Endothelial cell of umbilical vein (primary cell): ENCODE results near the gene LRIT2. TPM values are rescaled to one million over a fixed set of nuclear protein-coding genes. Genes with fewer than 3 reads are reported as not detected.

ENCODE experiments used
- BruUV-seq: library from RNA; stranded (reverse); fragments of 400-500 nt; replicated peaks from 2 replicates; lab custom pipeline; 2021; lab: Mats Ljungman, UMichigan
- CTCF ChIA-PET: fragments of 300-600, 350-600 bp; sonication (Branson Sonifier 250); formaldehyde crosslinking; loops from one replicate; lab custom pipeline; 2021; ENCODE audit warnings: antibody characterized with exemption, inconsistent platforms; lab: Charles Lee
- POLR2A ChIA-PET: fragments of 300-600, 350-600 bp; sonication (Branson Sonifier 250); formaldehyde crosslinking; loops from one replicate; lab custom pipeline; 2021; ENCODE audit warnings: antibody characterized with exemption, inconsistent platforms; lab: Charles Lee
- DNase-seq: peaks from one replicate; pipeline ENCODE4 v3.0.0-alpha.2; 2011; ENCODE audit warnings: low read depth, low spot score
- FAIRE-seq: peaks from 2 replicates; lab custom pipeline; 2011; peaks lifted over from hg19 to GRCh38; lab: Jason Lieb, UNC
- H2AFZ ChIP-seq: 2 replicates; pipeline ENCODE4 v1.6.0; 2012; ENCODE audit warnings: low read depth, low read length, control low read depth, inconsistent platforms
- H3K27ac ChIP-seq: 2 replicates; pipeline ENCODE4 v1.5.1; 2011; ENCODE audit warnings: low read depth, mild to moderate bottlenecking, control low read depth, low read length, moderate library complexity; ENCODE audit not compliant: insufficient read depth
- H3K27me3 ChIP-seq, 2 experiments: 2 replicates each; pipeline versions ENCODE4 v1.6.0 to v1.6.1; 2011; ENCODE audit warnings: low read length in 2 of 2, mixed read lengths in 1 of 2; ENCODE audit not compliant: control insufficient read depth in 2 of 2, insufficient read depth in 2 of 2
- H3K36me3 ChIP-seq, 2 experiments: 2 replicates in 1 of 2; 3 replicates in 1 of 2; pipeline ENCODE4 v1.5.1; 2011; ENCODE audit warnings: low read length in 2 of 2, mild to moderate bottlenecking in 1 of 2, moderate library complexity in 1 of 2; ENCODE audit not compliant: control insufficient read depth in 2 of 2, insufficient read depth in 2 of 2; ENCODE audit errors: extremely low read depth in 1 of 2
- H3K4me1 ChIP-seq: 3 replicates; pipeline ENCODE4 v1.5.1; 2011; ENCODE audit warnings: mild to moderate bottlenecking, low read length; ENCODE audit not compliant: control insufficient read depth, insufficient read depth; ENCODE audit errors: extremely low read depth
- H3K4me2 ChIP-seq: 2 replicates; pipeline ENCODE4 v1.6.1; 2011; ENCODE audit warnings: low read length, control low read depth, mixed read lengths; ENCODE audit not compliant: insufficient read depth
- H3K4me3 ChIP-seq, 3 experiments: fragments of 200-600 bp in 1 of 3; sonication (generic), shearing (Covaris generic) in 1 of 3; replicated peaks in 1 of 3; 2 replicates each; pipeline ENCODE4 v1.5.1; 2011 to 2016; ENCODE audit warnings: control low read depth in 3 of 3, low read length in 3 of 3, mild to moderate bottlenecking in 2 of 3, inconsistent platforms in 1 of 3, low read depth in 1 of 3, moderate library complexity in 1 of 3; ENCODE audit not compliant: insufficient read depth in 1 of 3
- H3K79me2 ChIP-seq: 2 replicates; pipeline ENCODE4 v1.6.0; 2012; ENCODE audit warnings: low read length, inconsistent platforms; ENCODE audit not compliant: control insufficient read depth, insufficient read depth
- H3K9ac ChIP-seq: replicated peaks from 2 replicates; pipeline ENCODE3; 2011; ENCODE audit warnings: low read length, control low read depth; ENCODE audit not compliant: insufficient read depth; ENCODE audit errors: extremely low read depth
- H3K9me1 ChIP-seq: replicated peaks from 3 replicates; pipeline ENCODE4 v1.6.0; 2011; ENCODE audit warnings: mild to moderate bottlenecking, low read length; ENCODE audit not compliant: control insufficient read depth, insufficient read depth; ENCODE audit errors: extremely low read depth
- H3K9me3 ChIP-seq: replicated peaks from 2 replicates; pipeline ENCODE4 v1.5.1; 2012; ENCODE audit warnings: low read length, inconsistent platforms; ENCODE audit not compliant: control insufficient read depth, insufficient read depth
- H4K20me1 ChIP-seq: replicated peaks from 2 replicates; pipeline ENCODE3; 2011; ENCODE audit warnings: mild to moderate bottlenecking, low read length; ENCODE audit not compliant: control insufficient read depth, insufficient read depth; ENCODE audit errors: extremely low read depth
- CTCF ChIP-seq, 2 donors: IDR thresholded peaks; 1 replicate in 1 of 2; 2 replicates in 1 of 2; pipeline ENCODE4 v1.5.1; 2011; ENCODE audit warnings: low read length in 2 of 2, mild to moderate bottlenecking in 2 of 2, moderate library complexity in 2 of 2, control low read depth in 1 of 2, inconsistent platforms in 1 of 2, low read depth in 1 of 2; ENCODE audit not compliant: insufficient read depth in 1 of 2; ENCODE audit errors: extremely low read depth in 1 of 2
- EZH2 ChIP-seq: IDR thresholded peaks from 2 replicates; pipeline ENCODE4 v1.6.1; 2012; ENCODE audit warnings: borderline replicate concordance, low read depth, mild to moderate bottlenecking, moderate library complexity, low read length, inconsistent platforms; ENCODE audit not compliant: severe bottlenecking
- FOS ChIP-seq: IDR thresholded peaks from 2 replicates; pipeline ENCODE4 v1.6.1; 2011; ENCODE audit warnings: mild to moderate bottlenecking, low read length, moderate library complexity, borderline replicate concordance; ENCODE audit not compliant: insufficient read depth
- GATA2 ChIP-seq: IDR thresholded peaks from 2 replicates; pipeline ENCODE4 v1.7.0; 2011; ENCODE audit warnings: low read depth, mild to moderate bottlenecking, moderate library complexity, mixed read lengths, low read length; ENCODE audit not compliant: insufficient read length, insufficient read depth
- JUN ChIP-seq: IDR thresholded peaks from 2 replicates; pipeline ENCODE4 v1.6.1; 2011; ENCODE audit warnings: borderline replicate concordance, low read depth; ENCODE audit not compliant: insufficient read length, insufficient read depth
- MYC ChIP-seq: IDR thresholded peaks from one replicate; pipeline ENCODE4 v1.6.1; 2011; ENCODE audit warnings: mild to moderate bottlenecking, low read depth, low read length
- POLR2A ChIP-seq: IDR thresholded peaks from 2 replicates; pipeline ENCODE4 v1.6.1; 2012; ENCODE audit warnings: low read depth, mild to moderate bottlenecking, control low read depth, low read length
- POLR2AphosphoS5 ChIP-seq: IDR thresholded peaks from 2 replicates; pipeline ENCODE4 v1.6.1; 2012; ENCODE audit warnings: low read depth, mild to moderate bottlenecking, control low read depth, low read length, moderate library complexity; ENCODE audit not compliant: insufficient read depth
- dilution Hi-C: fragments of 300-500 bp; cut with MboI; formaldehyde crosslinking; loops from one replicate; pipeline ENCODE4 v1.15.0; 2019; ENCODE audit warnings: low sequenced_read_pairs; ENCODE audit not compliant: extremely low pct_ligation_motif_present
- intact Hi-C: fragments of 100-400 bp; cut with micrococcal nuclease; formaldehyde crosslinking; loops from one replicate; pipeline ENCODE4 v1.10.0; 2022
- polyA plus RNA-seq, 4 experiments: library from polyadenylated mRNA; depleted of rRNA in 3 of 4; stranded (reverse) in 3 of 4; unstranded in 1 of 4; fragments of >200 nt; gene quantifications; 2 replicates each; pipeline versions ENCODE4 v1.2.1 to v1.2.3, GENCODE V29; 2011 to 2012; ENCODE audit warnings: missing spikeins in 1 of 4
- total RNA-seq: library from RNA; stranded (reverse); gene quantifications from 2 replicates; pipeline ENCODE4 v1.2.3, GENCODE V29; 2021
- TF ChIP-seq, protein P1 (sequence below): IDR thresholded peaks from 2 replicates; pipeline ENCODE4 v1.6.1; 2011; ENCODE audit not compliant: insufficient read depth, insufficient read length

LRIT2 gene
- total and polyA plus RNA-seq, 2 donors (not counting 3 experiments of a cell fraction or from before 2014, with no cell fraction given), result not detected

- H2AFZ ChIP-seq, result no peak overlapping the region
- dilution Hi-C loops, result no loop called here
- H3K4me1 ChIP-seq, result no peaks in the 10 kb centered on the region
- H3K9me3 ChIP-seq, result no peaks in the 10 kb centered on the region
- intact Hi-C loops, result no loop called here
- H3K4me2 ChIP-seq, result no peak overlapping the region
- no peaks in the 10 kb centered on the region for H4K20me1 ChIP-seq
- no peaks in the 10 kb centered on the region for H3K79me2 ChIP-seq
- BruUV-seq, result no TSS peak
- TF ChIP-seq, protein P1, sequence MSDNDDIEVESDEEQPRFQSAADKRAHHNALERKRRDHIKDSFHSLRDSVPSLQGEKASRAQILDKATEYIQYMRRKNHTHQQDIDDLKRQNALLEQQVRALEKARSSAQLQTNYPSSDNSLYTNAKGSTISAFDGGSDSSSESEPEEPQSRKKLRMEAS, result no peak
- no peak for TF ChIP-seq POLR2A
- FAIRE-seq (no peak), DNase-seq (no peak)
- no peaks in the 10 kb centered on the region for H3K27me3 ChIP-seq
- CTCF ChIA-PET, result no interaction called here
- H3K27ac ChIP-seq, result no peak overlapping the region
- POLR2A ChIA-PET, result no interaction called here
- no peaks in the 10 kb centered on the region for H3K36me3 ChIP-seq
- no peak overlapping the region for H3K4me3 ChIP-seq
- no peaks in the 10 kb centered on the region for H3K9me1 ChIP-seq
- no peak overlapping the region for H3K9ac ChIP-seq
Measured at GRCh38 chr10:84176351-84176750, 49.0 kb downstream of the LRIT2 start.

GRCh38 chr10:84175436-84175835 lies 49.9 kb downstream of the LRIT2 start:
- CTCF ChIA-PET, result no interaction called here
- intact Hi-C loops, result no loop called here
- Histone ChIP-seq H3K27me3 (no peaks in the 10 kb centered on the region), H3K9ac (no peak overlapping the region), H3K36me3 (no peaks in the 10 kb centered on the region), H3K4me2 (no peak overlapping the region), H2AFZ (no peak overlapping the region), H3K4me1 (no peaks in the 10 kb centered on the region), H3K9me3 (no peaks in the 10 kb centered on the region), H4K20me1 (no peaks in the 10 kb centered on the region), H3K79me2 (no peaks in the 10 kb centered on the region), H3K4me3 (no peak overlapping the region), H3K9me1 (no peaks in the 10 kb centered on the region), H3K27ac (no peak overlapping the region)
- no peak for FAIRE-seq
- no peak for TF ChIP-seq MYC
- no peak for TF ChIP-seq POLR2AphosphoS5
- TF ChIP-seq CTCF (IDR thresholded peaks at IDR 0.05; ENCODE audit: extremely low read depth in 1 of 2, insufficient read depth in 1 of 2, low read depth in 1 of 2, low read length in 2 of 2), result no peak
- no peak for TF ChIP-seq FOS
- TF ChIP-seq, protein P1, result no peak
- TF ChIP-seq JUN, result no peak
- TF ChIP-seq POLR2A, result no peak
- TF ChIP-seq GATA2, result no peak
- TF ChIP-seq EZH2, result no peak
- POLR2A ChIA-PET, result no interaction called here
- dilution Hi-C loops, result no loop called here
- DNase-seq, result no peak
- no TSS peak for BruUV-seq
